HEK293 (cell line): ENCODE results near the gene TGFB3.

Source experiments
- CTCF ChIA-PET: fragments of 350-600 bp; formaldehyde crosslinking; extraction: SDS; loops from one replicate; lab custom pipeline; 2021; ENCODE audit warnings: antibody characterized with exemption; lab: Yijun Ruan, JAX
- POLR2A ChIA-PET: fragments of 300-600 bp; formaldehyde crosslinking; extraction: SDS; loops from one replicate; lab custom pipeline; 2020; ENCODE audit warnings: antibody characterized with exemption, inconsistent platforms; lab: Yijun Ruan, JAX
- H3K27ac ChIP-seq: fragments of 200-500 bp; sonication (Bioruptor generic); 2 replicates; pipeline ENCODE4 v1.5.1; 2014; ENCODE audit warnings: low read depth, low read length, control low read depth, inconsistent platforms; ENCODE audit errors: extremely low read depth
- H3K36me3 ChIP-seq, 2 experiments: fragments of 200-500 bp in 1 of 2; sonication (Bioruptor generic) in 1 of 2; 1 replicate in 1 of 2; 2 replicates in 1 of 2; pipeline ENCODE4 v1.5.1; 2014 to 2017; ENCODE audit warnings: inconsistent platforms in 2 of 2, low read length in 2 of 2; ENCODE audit not compliant: control insufficient read depth in 2 of 2, insufficient read depth in 1 of 2
- H3K4me1 ChIP-seq: fragments of 200-500 bp; sonication (Bioruptor generic); 2 replicates; pipeline ENCODE4 v1.5.1; 2014; ENCODE audit warnings: mild to moderate bottlenecking, low read length, inconsistent platforms; ENCODE audit not compliant: control insufficient read depth, insufficient read depth
- H3K4me3 ChIP-seq: 2 replicates; pipeline ENCODE4 v1.5.1; 2011; ENCODE audit warnings: low read depth, mild to moderate bottlenecking, control low read depth, low read length, moderate library complexity
- H3K9me3 ChIP-seq: fragments of 200-500 bp; sonication (Bioruptor generic); 2 replicates; pipeline ENCODE4 v1.5.1; 2014; ENCODE audit warnings: low read depth, low read length, inconsistent platforms; ENCODE audit not compliant: control insufficient read depth, insufficient read depth
- KLF9 ChIP-seq: fragments of 450-650 bp; formaldehyde crosslinking; IDR thresholded peaks from 2 replicates; pipeline ENCODE4 v1.5.1; 2016; ENCODE audit warnings: missing biosample characterization, missing genetic modification characterization, low read depth
- MYNN ChIP-seq: fragments of 450-650 bp; formaldehyde crosslinking; IDR thresholded peaks from 2 replicates; pipeline ENCODE4 v1.5.1; 2016; ENCODE audit warnings: missing biosample characterization, missing genetic modification characterization, borderline replicate concordance
- MZF1 ChIP-seq: fragments of 450-650 bp; formaldehyde crosslinking; IDR thresholded peaks from 2 replicates; pipeline ENCODE4 v1.5.1; 2017; ENCODE audit warnings: missing biosample characterization, missing genetic modification characterization, borderline replicate concordance
- YY1 ChIP-seq: fragments of 450-650 bp; formaldehyde crosslinking; IDR thresholded peaks from 2 replicates; pipeline ENCODE4 v1.5.1; 2018; ENCODE audit warnings: missing biosample characterization, missing genetic modification characterization
- ZEB2 ChIP-seq: fragments of 450-650 bp; formaldehyde crosslinking; IDR thresholded peaks from 2 replicates; pipeline ENCODE4 v1.5.1; 2016; ENCODE audit warnings: missing biosample characterization, missing genetic modification characterization
- ZIC2 ChIP-seq: fragments of 450-650 bp; formaldehyde crosslinking; IDR thresholded peaks from 2 replicates; pipeline ENCODE4 v1.5.1; 2016; ENCODE audit warnings: missing biosample characterization, missing genetic modification characterization
- ZNF112 ChIP-seq: fragments of 450-650 bp; formaldehyde crosslinking; IDR thresholded peaks from 2 replicates; pipeline ENCODE4 v1.5.0; 2017; ENCODE audit warnings: missing biosample characterization, missing genetic modification characterization
- ZNF132 ChIP-seq: fragments of 450-650 bp; formaldehyde crosslinking; IDR thresholded peaks from 2 replicates; pipeline ENCODE4 v1.5.1; 2017; ENCODE audit warnings: missing biosample characterization, missing genetic modification characterization, borderline replicate concordance
- ZNF175 ChIP-seq: fragments of 450-650 bp; formaldehyde crosslinking; IDR thresholded peaks from 2 replicates; pipeline ENCODE4 v1.5.1; 2016; ENCODE audit warnings: missing biosample characterization, missing genetic modification characterization
- ZNF24 ChIP-seq: fragments of 450-650 bp; formaldehyde crosslinking; IDR thresholded peaks from 2 replicates; pipeline ENCODE4 v1.5.1; 2016; ENCODE audit warnings: missing biosample characterization, missing genetic modification characterization
- ZNF248 ChIP-seq: fragments of 450-650 bp; formaldehyde crosslinking; IDR thresholded peaks from 2 replicates; pipeline ENCODE4 v1.5.1; 2017; ENCODE audit warnings: missing biosample characterization, missing genetic modification characterization
- ZNF335 ChIP-seq: fragments of 450-650 bp; formaldehyde crosslinking; conservative IDR thresholded peaks from 2 replicates; pipeline ENCODE4 v1.5.1; 2016; ENCODE audit warnings: missing biosample characterization, missing genetic modification characterization
- ZNF350 ChIP-seq: fragments of 450-650 bp; formaldehyde crosslinking; IDR thresholded peaks from 2 replicates; pipeline ENCODE4 v1.5.0; 2017; ENCODE audit warnings: missing biosample characterization, mild to moderate bottlenecking, missing genetic modification characterization
- ZNF416 ChIP-seq: fragments of 450-650 bp; formaldehyde crosslinking; IDR thresholded peaks from 2 replicates; pipeline ENCODE4 v1.5.1; 2016; ENCODE audit warnings: missing biosample characterization, missing genetic modification characterization
- ZNF423 ChIP-seq: fragments of 450-650 bp; formaldehyde crosslinking; IDR thresholded peaks from 2 replicates; pipeline ENCODE4 v1.5.1; 2016; ENCODE audit warnings: missing biosample characterization, missing genetic modification characterization
- ZNF48 ChIP-seq: fragments of 450-650 bp; formaldehyde crosslinking; IDR thresholded peaks from 2 replicates; pipeline ENCODE4 v1.5.1; 2016; ENCODE audit warnings: missing biosample characterization, missing genetic modification characterization
- ZNF521 ChIP-seq: fragments of 450-650 bp; formaldehyde crosslinking; IDR thresholded peaks from 2 replicates; pipeline ENCODE4 v1.5.1; 2017; ENCODE audit warnings: missing biosample characterization, mild to moderate bottlenecking, missing genetic modification characterization
- ZNF544 ChIP-seq: fragments of 450-650 bp; formaldehyde crosslinking; IDR thresholded peaks from 2 replicates; pipeline ENCODE4 v1.5.0; 2017; ENCODE audit warnings: missing biosample characterization, missing genetic modification characterization
- TF ChIP-seq, protein P1 (sequence below): fragments of 450-650 bp; formaldehyde crosslinking; IDR thresholded peaks from 2 replicates; pipeline ENCODE4 v1.5.1; 2017; ENCODE audit warnings: missing biosample characterization, missing genetic modification characterization
- TF ChIP-seq, protein P2 (sequence below): fragments of 450-650 bp; formaldehyde crosslinking; IDR thresholded peaks from 2 replicates; pipeline ENCODE4 v1.5.1; 2017; ENCODE audit warnings: missing biosample characterization, missing genetic modification characterization

TGFB3 gene

DNA sequence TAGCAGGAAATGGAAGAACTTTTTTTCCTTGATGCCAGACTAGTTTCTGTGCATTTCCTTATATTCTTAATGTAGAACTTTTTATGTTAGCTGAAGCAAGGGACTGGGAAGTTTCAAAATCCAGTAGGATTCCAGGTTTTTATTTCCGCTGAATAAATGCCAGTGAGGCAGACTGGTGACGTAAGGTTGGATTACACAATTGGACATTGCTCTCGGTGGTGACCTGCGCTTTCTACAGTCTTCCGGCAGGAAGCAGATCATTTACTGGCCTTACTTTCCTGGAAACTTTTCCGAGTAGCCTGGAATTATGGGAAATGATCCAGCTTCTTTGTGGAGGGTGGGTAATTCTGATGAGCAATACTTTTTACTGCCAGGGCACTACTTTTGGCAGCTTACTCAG is 7.3 kb upstream of the TGFB3 start (continued):
- TF ChIP-seq ZNF175 (tag by site-specific recombination) (no peak), ZNF48 (tag by site-specific recombination) (no peak), ZNF544 (tag by site-specific recombination) (no peak)

DNA sequence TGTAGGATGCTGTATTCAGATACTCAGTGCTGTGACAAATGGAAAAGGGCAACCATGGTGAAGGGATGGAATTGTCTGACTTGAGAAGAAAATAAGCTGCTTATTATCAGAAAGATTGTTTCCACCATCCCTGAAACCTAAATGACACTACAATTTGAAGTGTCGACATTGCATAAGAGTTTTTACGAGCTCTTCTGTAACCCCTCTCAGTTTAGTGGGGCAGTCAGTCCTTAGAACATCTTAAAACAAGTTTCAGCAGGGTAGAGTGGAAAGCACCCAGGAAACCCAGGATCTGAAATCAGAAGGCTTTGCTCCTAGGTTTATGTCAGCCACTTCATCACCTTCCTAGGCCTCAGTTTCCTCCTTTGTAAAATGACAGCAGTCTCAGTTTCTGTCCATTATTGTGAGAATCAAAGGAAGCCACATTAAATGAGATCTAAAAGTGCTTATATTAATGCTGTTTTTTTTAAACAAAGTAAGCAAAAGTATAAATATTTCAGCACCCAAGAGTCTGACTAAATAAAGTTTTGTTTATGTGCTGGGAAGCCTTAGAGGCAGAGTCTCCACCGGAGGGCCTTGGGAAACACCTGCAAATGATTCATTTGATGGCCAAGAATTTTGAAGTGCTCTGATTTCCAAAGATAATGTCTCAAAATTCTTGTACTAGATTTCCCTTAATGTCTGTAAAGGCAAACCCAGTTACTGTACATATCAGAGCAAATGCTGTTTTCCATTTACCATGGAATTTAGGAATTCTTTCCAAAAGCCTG is 5.6 kb upstream of the TGFB3 start:
- TF ChIP-seq ZNF132 (tag by site-specific recombination) (no peak), ZNF521 (tag by site-specific recombination) (no peak), KLF9 (tag by site-specific recombination) (no peak), MYNN (tag by site-specific recombination) (no peak), ZNF416 (no peak), ZEB2 (no peak), ZNF423 (tag by site-specific recombination) (no peak), ZNF248 (tag by site-specific recombination) (no peak), ZNF350 (tag by site-specific recombination) (no peak), ZNF24 (tag by site-specific recombination) (no peak)
- TF ChIP-seq, protein P1, sequence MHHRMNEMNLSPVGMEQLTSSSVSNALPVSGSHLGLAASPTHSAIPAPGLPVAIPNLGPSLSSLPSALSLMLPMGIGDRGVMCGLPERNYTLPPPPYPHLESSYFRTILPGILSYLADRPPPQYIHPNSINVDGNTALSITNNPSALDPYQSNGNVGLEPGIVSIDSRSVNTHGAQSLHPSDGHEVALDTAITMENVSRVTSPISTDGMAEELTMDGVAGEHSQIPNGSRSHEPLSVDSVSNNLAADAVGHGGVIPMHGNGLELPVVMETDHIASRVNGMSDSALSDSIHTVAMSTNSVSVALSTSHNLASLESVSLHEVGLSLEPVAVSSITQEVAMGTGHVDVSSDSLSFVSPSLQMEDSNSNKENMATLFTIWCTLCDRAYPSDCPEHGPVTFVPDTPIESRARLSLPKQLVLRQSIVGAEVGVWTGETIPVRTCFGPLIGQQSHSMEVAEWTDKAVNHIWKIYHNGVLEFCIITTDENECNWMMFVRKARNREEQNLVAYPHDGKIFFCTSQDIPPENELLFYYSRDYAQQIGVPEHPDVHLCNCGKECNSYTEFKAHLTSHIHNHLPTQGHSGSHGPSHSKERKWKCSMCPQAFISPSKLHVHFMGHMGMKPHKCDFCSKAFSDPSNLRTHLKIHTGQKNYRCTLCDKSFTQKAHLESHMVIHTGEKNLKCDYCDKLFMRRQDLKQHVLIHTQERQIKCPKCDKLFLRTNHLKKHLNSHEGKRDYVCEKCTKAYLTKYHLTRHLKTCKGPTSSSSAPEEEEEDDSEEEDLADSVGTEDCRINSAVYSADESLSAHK (tag by site-specific recombination) = no peak
- TF ChIP-seq, all 188 proteins: peak for 0
- Histone ChIP-seq H3K9me3 (no peaks in the 10 kb centered on the region), H3K4me3 (no peak overlapping the region), H3K4me1 (no peaks in the 10 kb centered on the region; the same call in 1 of the 2 replicates), H3K27ac (no peak overlapping the region), H3K36me3 (peaks cover under 1 to 35% of the 10 kb centered on the region in 2 experiments; a peak in 2 of 3 replicates)
- POLR2A ChIA-PET = no interaction called here
- CTCF ChIA-PET = interaction anchor here (1.0 kb wide), 1 partner anchor 277 kb away, joined by 3 read pairs; no protein-coding TSS in a partner anchor

DNA sequence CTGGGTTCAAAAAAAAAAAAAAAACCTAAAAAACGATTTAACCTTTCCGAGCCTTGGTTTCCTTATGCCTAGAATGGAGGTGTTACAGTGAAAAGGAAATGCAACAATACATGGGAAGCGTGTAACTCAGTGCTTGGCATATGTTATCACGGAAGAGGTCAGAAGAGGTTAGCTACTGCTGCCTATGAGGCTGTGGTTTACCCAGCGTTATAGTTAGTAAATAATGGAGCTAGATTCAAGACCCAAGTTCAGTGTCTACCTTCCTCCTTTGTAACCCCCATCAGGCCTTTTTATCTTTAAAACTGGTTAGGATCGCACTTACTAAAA is 4.6 kb upstream of the TGFB3 start:
- TF ChIP-seq ZNF335 (tag by site-specific recombination) (0 out of 2 replicates have a peak, but pooled peaks have one; percentile 39), MZF1 (tag by site-specific recombination) (no peak), ZNF112 (no peak), YY1 (tag by site-specific recombination) (no peak), ZIC2 (tag by site-specific recombination) (no peak)
- TF ChIP-seq, protein P2, sequence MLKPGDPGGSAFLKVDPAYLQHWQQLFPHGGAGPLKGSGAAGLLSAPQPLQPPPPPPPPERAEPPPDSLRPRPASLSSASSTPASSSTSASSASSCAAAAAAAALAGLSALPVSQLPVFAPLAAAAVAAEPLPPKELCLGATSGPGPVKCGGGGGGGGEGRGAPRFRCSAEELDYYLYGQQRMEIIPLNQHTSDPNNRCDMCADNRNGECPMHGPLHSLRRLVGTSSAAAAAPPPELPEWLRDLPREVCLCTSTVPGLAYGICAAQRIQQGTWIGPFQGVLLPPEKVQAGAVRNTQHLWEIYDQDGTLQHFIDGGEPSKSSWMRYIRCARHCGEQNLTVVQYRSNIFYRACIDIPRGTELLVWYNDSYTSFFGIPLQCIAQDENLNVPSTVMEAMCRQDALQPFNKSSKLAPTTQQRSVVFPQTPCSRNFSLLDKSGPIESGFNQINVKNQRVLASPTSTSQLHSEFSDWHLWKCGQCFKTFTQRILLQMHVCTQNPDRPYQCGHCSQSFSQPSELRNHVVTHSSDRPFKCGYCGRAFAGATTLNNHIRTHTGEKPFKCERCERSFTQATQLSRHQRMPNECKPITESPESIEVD (tag by site-specific recombination) = no peak
- Histone ChIP-seq H3K4me1 (peaks cover 3% of the 10 kb centered on the region), H3K27ac (no peak overlapping the region), H3K9me3 (no peaks in the 10 kb centered on the region), H3K4me3 (peak overlapping the region; percentile 85), H3K36me3 (peaks cover 0 to 25% of the 10 kb centered on the region in 2 experiments; a peak in 2 of 3 replicates)
- CTCF ChIA-PET = interaction anchor here (1.1 to 11.4 kb wide), 3 partner anchors 81 to 401 kb away, joined by 3 to 259 read pairs (median 3); no protein-coding TSS in a partner anchor
- POLR2A ChIA-PET = interaction anchor here (0.7 to 0.8 kb wide), 3 partner anchors 8 to 679 kb away, joined by 3 to 4 read pairs (median 3); no protein-coding TSS in a partner anchor
